ENCODE results near the gene GPATCH3. TPM values are rescaled to one million over a fixed set of nuclear protein-coding genes. Genes with fewer than 3 reads are reported as not detected.
"Not testable (repeated sequence)": the region's sequence is repeated elsewhere in the genome, so short reads cannot be mapped to it uniquely, and the experiment has no call there.

The GPATCH3 gene
- total and polyA plus RNA-seq, 2 experiments from 2014 or later, result 9.5 to 18.4 TPM

GRCh38 chr1:26888231-26888630 is 12.0 kb downstream of the GPATCH3 start:
- no peaks in the 10 kb centered on the region for H3K9me2 ChIP-seq (replicated peaks; ENCODE audit: insufficient read depth)
- H2AFZ ChIP-seq, result no peak overlapping the region
- H3K79me2 ChIP-seq, result peaks cover 23% of the 10 kb centered on the region
- H3K4me2 ChIP-seq, result peak overlapping the region; percentile 97
- peaks cover 12% of the 10 kb centered on the region for H3K4me1 ChIP-seq (ENCODE audit: insufficient read depth)
- no peak overlapping the region for H3K4me3 ChIP-seq
- H3K27ac ChIP-seq, result no peak overlapping the region
- no peaks in the 10 kb centered on the region for H3K36me3 ChIP-seq (replicated peaks; ENCODE audit: insufficient read depth, low read depth)
- WGBS (ENCODE audit: low lambda C conversion rate, missing lambda C conversion rate), result 94% methylated on average over 1 of the region's 1 CpG
- H4K20me1 ChIP-seq (ENCODE audit: insufficient read depth, poor library complexity, severe bottlenecking), result no peaks in the 10 kb centered on the region
- H3K9me3 ChIP-seq (ENCODE audit: low read depth), result no peaks in the 10 kb centered on the region
- TF ChIP-seq, protein P1, sequence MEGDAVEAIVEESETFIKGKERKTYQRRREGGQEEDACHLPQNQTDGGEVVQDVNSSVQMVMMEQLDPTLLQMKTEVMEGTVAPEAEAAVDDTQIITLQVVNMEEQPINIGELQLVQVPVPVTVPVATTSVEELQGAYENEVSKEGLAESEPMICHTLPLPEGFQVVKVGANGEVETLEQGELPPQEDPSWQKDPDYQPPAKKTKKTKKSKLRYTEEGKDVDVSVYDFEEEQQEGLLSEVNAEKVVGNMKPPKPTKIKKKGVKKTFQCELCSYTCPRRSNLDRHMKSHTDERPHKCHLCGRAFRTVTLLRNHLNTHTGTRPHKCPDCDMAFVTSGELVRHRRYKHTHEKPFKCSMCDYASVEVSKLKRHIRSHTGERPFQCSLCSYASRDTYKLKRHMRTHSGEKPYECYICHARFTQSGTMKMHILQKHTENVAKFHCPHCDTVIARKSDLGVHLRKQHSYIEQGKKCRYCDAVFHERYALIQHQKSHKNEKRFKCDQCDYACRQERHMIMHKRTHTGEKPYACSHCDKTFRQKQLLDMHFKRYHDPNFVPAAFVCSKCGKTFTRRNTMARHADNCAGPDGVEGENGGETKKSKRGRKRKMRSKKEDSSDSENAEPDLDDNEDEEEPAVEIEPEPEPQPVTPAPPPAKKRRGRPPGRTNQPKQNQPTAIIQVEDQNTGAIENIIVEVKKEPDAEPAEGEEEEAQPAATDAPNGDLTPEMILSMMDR (IDR thresholded peaks at IDR 0.05; ENCODE audit: poor library complexity), result no peak
- TF ChIP-seq EZH2phosphoT487 (IDR thresholded peaks at IDR 0.05; ENCODE audit: low read depth, severe bottlenecking, unreplicated experiment) (no peak), EZH2 (IDR thresholded peaks at IDR 0.05; ENCODE audit: borderline replicate concordance) (no peak)
- H3K27me3 ChIP-seq, result no peaks in the 10 kb centered on the region
- no peak for DNase-seq (ENCODE audit: low spot score)

- Histone ChIP-seq H4K20me1 (ENCODE audit: insufficient read depth, poor library complexity, severe bottlenecking) (no peaks in the 10 kb centered on the region), H3K27ac (no peak overlapping the region), H3K4me1 (ENCODE audit: insufficient read depth) (peaks cover 12% of the 10 kb centered on the region), H3K79me2 (peaks cover 26% of the 10 kb centered on the region), H3K4me2 (no peak overlapping the region), H2AFZ (no peak overlapping the region), H3K36me3 (replicated peaks; ENCODE audit: insufficient read depth, low read depth) (no peaks in the 10 kb centered on the region), H3K9me3 (ENCODE audit: low read depth) (no peaks in the 10 kb centered on the region), H3K4me3 (no peak overlapping the region), H3K27me3 (no peaks in the 10 kb centered on the region), H3K9me2 (replicated peaks; ENCODE audit: insufficient read depth) (no peaks in the 10 kb centered on the region)
- peak; percentile 58 for DNase-seq (ENCODE audit: low spot score)
- TF ChIP-seq EZH2 (IDR thresholded peaks at IDR 0.05; ENCODE audit: borderline replicate concordance), result no peak
- TF ChIP-seq, protein P1 (IDR thresholded peaks at IDR 0.05; ENCODE audit: poor library complexity), result peak; percentile 37
- TF ChIP-seq EZH2phosphoT487 (IDR thresholded peaks at IDR 0.05; ENCODE audit: low read depth, severe bottlenecking, unreplicated experiment), result no peak
- 88% methylated on average over 1 of the region's 1 CpG for WGBS (ENCODE audit: low lambda C conversion rate, missing lambda C conversion rate)
Observed at GRCh38 chr1:26887125-26887524, 13.1 kb downstream of the GPATCH3 start.

DNA sequence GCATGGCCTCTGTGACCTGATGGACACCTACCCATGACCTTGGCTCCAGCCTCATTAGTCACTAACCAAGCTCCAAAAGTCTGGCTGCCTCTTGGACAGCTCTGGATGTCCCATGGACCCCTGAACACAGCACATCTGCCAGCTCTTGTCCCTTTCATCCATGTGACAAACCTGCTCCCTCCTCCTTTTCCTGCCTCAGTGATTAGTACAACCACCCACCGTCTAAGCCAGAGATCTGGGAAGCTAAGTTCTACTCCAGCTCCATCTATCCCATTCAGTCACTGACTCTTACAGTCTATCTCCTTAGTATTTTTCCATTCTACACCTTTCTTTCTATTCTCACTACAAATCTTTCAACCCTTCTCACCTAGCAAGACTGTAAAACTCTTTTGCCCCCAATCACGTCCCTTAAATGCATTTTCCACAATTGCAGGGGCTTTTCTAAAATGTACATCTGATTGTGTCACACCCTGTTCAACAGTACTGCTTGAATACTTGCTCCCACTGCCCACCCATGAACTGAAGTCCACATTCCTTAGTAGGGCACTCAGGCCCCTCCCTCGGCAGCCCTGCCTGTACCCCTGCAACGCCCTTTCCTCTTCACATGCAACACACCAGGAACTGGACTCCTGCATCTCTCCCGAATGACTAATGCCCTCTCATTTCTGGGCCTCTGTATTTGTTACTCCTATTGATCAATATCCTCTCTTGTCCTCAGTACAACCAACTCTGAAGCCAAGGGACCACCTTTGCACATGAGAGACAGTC is 17.4 kb downstream of the GPATCH3 start:
- 95% methylated on average over 5 of the region's 5 CpGs for WGBS (ENCODE audit: low lambda C conversion rate, missing lambda C conversion rate)
- peaks cover 3% of the 10 kb centered on the region for H3K36me3 ChIP-seq (replicated peaks; ENCODE audit: insufficient read depth, low read depth)
- no peak for DNase-seq (ENCODE audit: low spot score)

GRCh38 chr1:26881611-26882010 is 18.7 kb downstream of the GPATCH3 start:
- not testable (repeated sequence) for H4K20me1 ChIP-seq (ENCODE audit: insufficient read depth, poor library complexity, severe bottlenecking); H3K9me3 ChIP-seq (ENCODE audit: low read depth); H3K79me2 ChIP-seq; H3K36me3 ChIP-seq (replicated peaks; ENCODE audit: insufficient read depth, low read depth); H2AFZ ChIP-seq; H3K4me2 ChIP-seq; H3K9me2 ChIP-seq (replicated peaks; ENCODE audit: insufficient read depth); H3K4me3 ChIP-seq; H3K27me3 ChIP-seq; DNase-seq (ENCODE audit: low spot score); H3K4me1 ChIP-seq (ENCODE audit: insufficient read depth); H3K27ac ChIP-seq
- 90% methylated on average over 6 of the region's 6 CpGs for WGBS (ENCODE audit: low lambda C conversion rate, missing lambda C conversion rate)

More for the DNA sequence above, 17.4 kb downstream of the GPATCH3 start:
- Histone ChIP-seq H4K20me1 (ENCODE audit: insufficient read depth, poor library complexity, severe bottlenecking) (no peaks in the 10 kb centered on the region), H3K27me3 (no peaks in the 10 kb centered on the region), H3K4me2 (no peak overlapping the region), H3K79me2 (peaks cover 6% of the 10 kb centered on the region), H3K4me1 (ENCODE audit: insufficient read depth) (no peaks in the 10 kb centered on the region), H3K27ac (no peak overlapping the region), H3K9me3 (ENCODE audit: low read depth) (no peaks in the 10 kb centered on the region), H3K9me2 (replicated peaks; ENCODE audit: insufficient read depth) (no peaks in the 10 kb centered on the region), H2AFZ (no peak overlapping the region), H3K4me3 (no peak overlapping the region)
- TF ChIP-seq EZH2phosphoT487 (IDR thresholded peaks at IDR 0.05; ENCODE audit: low read depth, severe bottlenecking, unreplicated experiment), result no peak
- no peak for TF ChIP-seq EZH2 (IDR thresholded peaks at IDR 0.05; ENCODE audit: borderline replicate concordance)
- TF ChIP-seq, protein P1 (IDR thresholded peaks at IDR 0.05; ENCODE audit: poor library complexity), result no peak
